Left lung (tissue), 10 donors: Measurements from ENCODE around the gene FTCDNL1. TPM values are rescaled to one million over a fixed set of nuclear protein-coding genes. Genes with fewer than 3 reads are reported as not detected.

Experiments used
- ATAC-seq: fragments of 200-7000 bp; cut with Tn5 transposase; one replicate; pipeline ENCODE4 v1.9.1; 2020; ENCODE audit warnings: moderate library complexity
- DNase-seq, 4 donors: peaks; one replicate each; pipeline ENCODE4 v3.0.0-alpha.2; 2013 to 2020
- H3K27ac ChIP-seq, 2 donors: fragments of 200-600 bp; sonication (generic) in 1 of 2; one replicate each; pipeline versions ENCODE4 v1.5.0 to v1.8.0; 2020 to 2021
- H3K27me3 ChIP-seq, 2 donors: fragments of 200-600 bp; sonication (generic) in 1 of 2; one replicate each; pipeline versions ENCODE4 v1.5.0 to v1.8.0; 2020 to 2021
- H3K36me3 ChIP-seq, 2 donors: fragments of 200-600 bp; sonication (generic) in 1 of 2; one replicate each; pipeline versions ENCODE4 v1.5.0 to v1.8.0; 2020 to 2021
- H3K4me1 ChIP-seq, 2 donors: fragments of 200-600 bp; one replicate each; pipeline ENCODE4 v1.8.0; 2021
- H3K4me3 ChIP-seq, 2 donors: fragments of 200-600 bp; sonication (generic) in 1 of 2; one replicate each; pipeline versions ENCODE4 v1.5.0 to v1.8.0; 2020 to 2021; ENCODE audit warnings: mild to moderate bottlenecking in 1 of 2
- H3K9me3 ChIP-seq, 2 donors: fragments of 200-600 bp; sonication (generic) in 1 of 2; one replicate each; pipeline versions ENCODE4 v1.5.0 to v1.8.0; 2020 to 2021
- intact Hi-C, 2 donors: fragments of 100-400 bp; cut with DNase I; formaldehyde crosslinking; loops; one replicate each; pipeline versions ENCODE4 v1.11.2 to v1.14.2; 2022
- polyA plus RNA-seq, 6 donors: library from polyadenylated mRNA; unstranded; fragments of 120-200 nt; gene quantifications; one replicate each; pipeline ENCODE4 v1.2.1, GENCODE V29; 2013; ENCODE audit not compliant: insufficient read length in 6 of 6
- total RNA-seq, 2 donors: library from RNA; stranded (reverse); fragmentation: NEBNext Ultra II Directional; extraction: Animal tissue kit (Norgen Biotek cat#: 25700); gene quantifications; one replicate each; pipeline ENCODE4 v1.2.1, GENCODE V29; 2021
- TF ChIP-seq, protein P1 (sequence below), 2 donors: fragments of 200-600 bp; sonication (generic) in 1 of 2; IDR thresholded peaks; one replicate each; pipeline versions ENCODE4 v1.5.0 to v1.8.0; 2021; ENCODE audit warnings: antibody characterized with exemption in 2 of 2
- donor health status: DM: no; HTN: yes; CAD: no.
- donor health status: DM: no; HTN: no; CAD: no.

FTCDNL1 gene
- total and polyA plus RNA-seq, 8 donors: 0.09 to 3.5 (median 0.34) TPM

DNA sequence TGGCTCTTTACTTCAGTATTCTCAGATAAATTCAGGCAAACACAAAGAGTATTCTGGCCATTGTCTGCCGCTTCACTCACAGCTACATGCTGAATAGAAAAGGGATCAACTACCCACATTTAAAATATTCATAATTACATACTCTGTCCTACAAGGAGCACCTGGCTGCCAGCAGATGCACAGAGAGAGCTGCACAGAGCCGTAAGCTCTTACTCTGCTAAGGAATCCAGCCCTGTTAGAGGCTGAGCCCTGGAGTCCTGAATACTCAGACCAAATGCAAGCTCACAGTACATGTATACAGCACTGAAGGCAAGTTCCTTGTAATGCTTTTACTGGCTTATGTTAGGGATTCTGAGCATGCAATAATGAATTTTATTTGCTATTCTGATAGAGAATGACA, 80.3 kb downstream of the FTCDNL1 start:
- ATAC-seq (no peak), DNase-seq (no peak)
- intact Hi-C loops: no loop called here
- TF ChIP-seq, protein P1, sequence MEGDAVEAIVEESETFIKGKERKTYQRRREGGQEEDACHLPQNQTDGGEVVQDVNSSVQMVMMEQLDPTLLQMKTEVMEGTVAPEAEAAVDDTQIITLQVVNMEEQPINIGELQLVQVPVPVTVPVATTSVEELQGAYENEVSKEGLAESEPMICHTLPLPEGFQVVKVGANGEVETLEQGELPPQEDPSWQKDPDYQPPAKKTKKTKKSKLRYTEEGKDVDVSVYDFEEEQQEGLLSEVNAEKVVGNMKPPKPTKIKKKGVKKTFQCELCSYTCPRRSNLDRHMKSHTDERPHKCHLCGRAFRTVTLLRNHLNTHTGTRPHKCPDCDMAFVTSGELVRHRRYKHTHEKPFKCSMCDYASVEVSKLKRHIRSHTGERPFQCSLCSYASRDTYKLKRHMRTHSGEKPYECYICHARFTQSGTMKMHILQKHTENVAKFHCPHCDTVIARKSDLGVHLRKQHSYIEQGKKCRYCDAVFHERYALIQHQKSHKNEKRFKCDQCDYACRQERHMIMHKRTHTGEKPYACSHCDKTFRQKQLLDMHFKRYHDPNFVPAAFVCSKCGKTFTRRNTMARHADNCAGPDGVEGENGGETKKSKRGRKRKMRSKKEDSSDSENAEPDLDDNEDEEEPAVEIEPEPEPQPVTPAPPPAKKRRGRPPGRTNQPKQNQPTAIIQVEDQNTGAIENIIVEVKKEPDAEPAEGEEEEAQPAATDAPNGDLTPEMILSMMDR (IDR thresholded peaks at IDR 0.05): no peak
- H3K4me1 ChIP-seq: no peaks in the 10 kb centered on the region
- no peaks in the 10 kb centered on the region for H3K36me3 ChIP-seq
- H3K27ac ChIP-seq: no peak overlapping the region
- H3K4me3 ChIP-seq: no peak overlapping the region
- H3K27me3 ChIP-seq: no peaks in the 10 kb centered on the region
- H3K9me3 ChIP-seq: no peaks in the 10 kb centered on the region

DNA sequence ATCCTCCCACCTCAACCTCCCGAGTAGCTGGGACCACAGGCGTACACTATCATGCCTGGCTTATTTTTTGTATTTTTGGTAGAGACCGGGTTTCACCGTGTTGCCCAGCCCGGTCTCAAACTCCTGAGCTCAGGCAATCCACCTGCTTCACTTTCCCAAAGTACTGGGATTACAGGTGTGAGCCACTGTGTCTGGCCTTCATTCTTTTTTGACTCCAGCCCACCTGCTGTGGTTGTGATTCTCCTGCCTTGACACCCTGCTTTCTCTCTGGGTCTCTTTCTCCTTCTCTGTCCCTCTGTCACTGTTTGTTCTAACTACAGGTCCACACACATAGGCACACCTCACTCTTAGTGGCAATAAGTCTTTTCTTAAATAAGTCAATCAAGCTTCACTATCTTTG, 85.3 kb downstream of the FTCDNL1 start:
- Histone ChIP-seq H3K4me3 (no peak overlapping the region), H3K27me3 (no peaks in the 10 kb centered on the region), H3K27ac (no peak overlapping the region), H3K9me3 (no peaks in the 10 kb centered on the region), H3K4me1 (no peaks in the 10 kb centered on the region), H3K36me3 (no peaks in the 10 kb centered on the region)
- DNase-seq (no peak), ATAC-seq (no peak)
- TF ChIP-seq, protein P1 (IDR thresholded peaks at IDR 0.05): no peak
- intact Hi-C loops: no loop called here

DNA sequence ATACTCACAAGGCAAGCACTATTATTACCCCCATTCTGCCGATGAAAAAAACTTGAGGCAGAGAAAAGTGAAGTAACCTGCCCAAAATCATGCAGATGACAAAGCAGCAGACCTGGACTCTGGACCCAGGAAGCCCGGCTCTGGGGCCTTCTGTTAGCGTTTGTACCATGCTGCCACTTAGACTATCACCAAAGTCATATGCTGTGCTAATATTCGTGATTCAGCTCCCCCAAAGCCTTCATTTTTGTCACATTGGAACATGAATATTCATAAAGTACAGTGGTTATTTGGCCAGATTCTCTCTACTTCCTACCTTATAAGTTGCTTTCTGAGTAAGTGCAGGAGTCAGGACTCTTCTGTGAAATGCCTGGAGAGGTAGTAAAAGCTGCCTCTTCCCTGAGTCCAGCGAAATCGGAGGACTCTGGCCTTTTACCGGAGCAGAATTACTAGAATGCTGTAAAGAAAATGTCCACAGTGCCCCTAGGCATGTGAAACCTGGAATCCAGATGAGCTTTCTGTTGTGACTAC, 86.7 kb downstream of the FTCDNL1 start:
- Histone ChIP-seq H3K27me3 (no peaks in the 10 kb centered on the region), H3K9me3 (no peaks in the 10 kb centered on the region), H3K27ac (no peak overlapping the region), H3K4me1 (no peaks in the 10 kb centered on the region), H3K36me3 (no peaks in the 10 kb centered on the region), H3K4me3 (no peak overlapping the region)
- no peak for ATAC-seq
- DNase-seq: no peak
- TF ChIP-seq, protein P1 (IDR thresholded peaks at IDR 0.05): no peak
- intact Hi-C loops: no loop called here

DNA sequence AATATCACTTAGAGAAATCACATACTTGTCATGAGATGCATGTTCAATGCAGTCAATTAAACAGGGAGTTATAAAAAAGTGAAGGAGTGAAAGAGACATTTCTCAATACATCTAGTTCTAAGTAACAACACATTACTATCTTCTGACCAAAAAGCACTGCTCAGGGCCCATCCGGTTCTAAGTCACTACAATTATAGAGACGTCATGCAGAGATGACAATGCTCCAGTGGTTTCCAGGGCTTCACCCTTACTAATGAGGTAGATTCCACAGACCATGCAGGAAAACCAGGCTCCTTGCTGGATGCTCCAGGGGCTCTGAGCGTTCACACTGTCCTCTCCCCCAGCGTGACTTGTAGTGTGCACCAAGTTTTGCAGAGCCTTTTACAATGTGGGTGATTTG, 88.0 kb downstream of the FTCDNL1 start:
- Histone ChIP-seq H3K36me3 (no peaks in the 10 kb centered on the region), H3K9me3 (no peaks in the 10 kb centered on the region), H3K27ac (no peak overlapping the region), H3K4me3 (no peak overlapping the region), H3K27me3 (no peaks in the 10 kb centered on the region), H3K4me1 (no peaks in the 10 kb centered on the region)
- no peak for ATAC-seq
- intact Hi-C loops: no loop called here
- DNase-seq: no peak
- TF ChIP-seq, protein P1 (IDR thresholded peaks at IDR 0.05): no peak

DNA sequence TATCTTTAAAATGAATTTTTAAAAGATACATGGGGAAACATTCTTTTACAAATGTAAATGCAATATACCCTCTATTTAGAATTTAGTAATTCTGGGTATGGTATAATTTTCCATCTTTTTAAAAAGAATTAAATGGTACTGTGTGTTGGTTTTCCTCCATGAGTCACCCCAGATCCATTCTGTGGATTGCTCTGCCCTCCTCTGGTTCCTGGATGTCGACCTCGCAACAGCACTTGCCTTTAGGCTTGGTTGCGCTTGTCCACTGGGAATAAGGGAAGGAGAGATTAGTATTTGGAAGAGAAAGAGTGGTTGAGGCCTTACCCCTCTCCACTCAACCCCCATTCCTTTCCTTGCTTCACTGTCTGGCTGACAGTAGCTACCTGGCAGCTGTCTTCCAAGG, 90.4 kb downstream of the FTCDNL1 start:
- Histone ChIP-seq H3K4me1 (peaks cover 0 to 9% of the 10 kb centered on the region in 2 donors), H3K4me3 (no peak overlapping the region), H3K36me3 (no peaks in the 10 kb centered on the region), H3K27ac (no peak overlapping the region), H3K27me3 (no peaks in the 10 kb centered on the region), H3K9me3 (no peaks in the 10 kb centered on the region)
- DNase-seq (no peak), ATAC-seq (no peak)
- TF ChIP-seq, protein P1 (IDR thresholded peaks at IDR 0.05): no peak
- intact Hi-C loops: no loop called here
